GM12875 (cell line): Measurements from ENCODE around the gene NECTIN4.

Experiments
- H3K4me3 ChIP-seq: one replicate; pipeline ENCODE4 v1.5.1; 2011; ENCODE audit warnings: low read depth, low read length, control low read depth
- CTCF ChIP-seq: IDR thresholded peaks from 2 replicates; pipeline ENCODE4 v1.5.1; 2011; ENCODE audit warnings: low read depth, mild to moderate bottlenecking, control low read depth, inconsistent platforms, low read length, moderate library complexity, borderline replicate concordance; ENCODE audit not compliant: insufficient read depth

NECTIN4 gene

GRCh38 chr1:161130266-161130665 is 40.9 kb upstream of the NECTIN4 start:
- no peak for TF ChIP-seq CTCF
- no peak overlapping the region for H3K4me3 ChIP-seq

GRCh38 chr1:161128591-161129420 is 39.4 kb upstream of the NECTIN4 start:
- TF ChIP-seq CTCF: no peak
- no peak overlapping the region for H3K4me3 ChIP-seq

GRCh38 chr1:161127649-161128048 is 38.3 kb upstream of the NECTIN4 start:
- H3K4me3 ChIP-seq: no peak overlapping the region
- TF ChIP-seq CTCF: no peak

GRCh38 chr1:161122967-161123366 is 33.6 kb upstream of the NECTIN4 start:
- H3K4me3 ChIP-seq: no peak overlapping the region
- no peak for TF ChIP-seq CTCF

- no peak overlapping the region for H3K4me3 ChIP-seq
- no peak for TF ChIP-seq CTCF
These were observed 32.5 kb upstream of the NECTIN4 start for GRCh38 chr1:161121834-161122233.

- no peak overlapping the region for H3K4me3 ChIP-seq
- TF ChIP-seq CTCF: no peak
These were observed 31.8 kb upstream of the NECTIN4 start for GRCh38 chr1:161121042-161121650.
